ENCODE measurements around the gene SSBP4. TPM values are rescaled to one million over a fixed set of nuclear protein-coding genes. Genes with fewer than 3 reads are reported as not detected.

SSBP4 gene
- total and polyA plus RNA-seq, 2 experiments from 2014 or later: 151 to 180 TPM

- peak in 1 of 2 donors; percentile 57 for DNase-seq (ENCODE audit: low read depth in 1 of 2, low spot score in 1 of 2)
- Histone ChIP-seq H3K27me3 (no peaks in the 10 kb centered on the region), H3K4me3 (no peak overlapping the region), H3K9me3 (ENCODE audit: low read depth) (no peaks in the 10 kb centered on the region), H3K27ac (peak overlapping the region; percentile 88), H3K36me3 (peaks cover 14% of the 10 kb centered on the region), H3K4me1 (ENCODE audit: low read depth) (peaks cover 10% of the 10 kb centered on the region)
- no peak for TF ChIP-seq CTCF (IDR thresholded peaks at IDR 0.05; ENCODE audit: low read depth, low read length)
Observed at GRCh38 chr19:18446145-18446810, 27.1 kb downstream of the SSBP4 start.

- DNase-seq (ENCODE audit: low read depth in 1 of 2, low spot score in 1 of 2): no peak
Observed at GRCh38 chr19:18446811-18447359, 27.7 kb downstream of the SSBP4 start.

GRCh38 chr19:18449552-18449951, 30.4 kb downstream of the SSBP4 start:
- no peak for TF ChIP-seq CTCF (IDR thresholded peaks at IDR 0.05; ENCODE audit: low read depth, low read length)
- no peaks in the 10 kb centered on the region for H3K9me3 ChIP-seq (ENCODE audit: low read depth)
- DNase-seq (ENCODE audit: low read depth in 1 of 2, low spot score in 1 of 2): no peak
- H3K36me3 ChIP-seq: peaks cover 11% of the 10 kb centered on the region
- H3K4me1 ChIP-seq (ENCODE audit: low read depth): peaks cover 10% of the 10 kb centered on the region
- H3K27me3 ChIP-seq: no peaks in the 10 kb centered on the region
- H3K4me3 ChIP-seq: no peak overlapping the region
- no peak overlapping the region for H3K27ac ChIP-seq

More at GRCh38 chr19:18446811-18447359, 27.7 kb downstream of the SSBP4 start:
- peak overlapping the region; percentile 88 for H3K27ac ChIP-seq
- peaks cover 10% of the 10 kb centered on the region for H3K4me1 ChIP-seq (ENCODE audit: low read depth)
- H3K4me3 ChIP-seq: no peak overlapping the region
- peaks cover 14% of the 10 kb centered on the region for H3K36me3 ChIP-seq
- no peak for TF ChIP-seq CTCF (IDR thresholded peaks at IDR 0.05; ENCODE audit: low read depth, low read length)
- H3K9me3 ChIP-seq (ENCODE audit: low read depth): no peaks in the 10 kb centered on the region
- no peaks in the 10 kb centered on the region for H3K27me3 ChIP-seq

GRCh38 chr19:18450021-18450930, 31.1 kb downstream of the SSBP4 start:
- Histone ChIP-seq H3K4me3 (no peak overlapping the region), H3K9me3 (ENCODE audit: low read depth) (no peaks in the 10 kb centered on the region), H3K27me3 (no peaks in the 10 kb centered on the region), H3K4me1 (ENCODE audit: low read depth) (peaks cover 10% of the 10 kb centered on the region), H3K36me3 (peaks cover 5% of the 10 kb centered on the region), H3K27ac (no peak overlapping the region)
- no peak for DNase-seq (ENCODE audit: low read depth in 1 of 2, low spot score in 1 of 2)
- TF ChIP-seq CTCF (IDR thresholded peaks at IDR 0.05; ENCODE audit: low read depth, low read length): no peak

- peak; percentile 81 to 85 for DNase-seq (ENCODE audit: low read depth in 1 of 2, low spot score in 1 of 2)
- peaks cover 10% of the 10 kb centered on the region for H3K4me1 ChIP-seq (ENCODE audit: low read depth)
- H3K27ac ChIP-seq: no peak overlapping the region
- H3K4me3 ChIP-seq: no peak overlapping the region
- no peaks in the 10 kb centered on the region for H3K27me3 ChIP-seq
- H3K9me3 ChIP-seq (ENCODE audit: low read depth): no peaks in the 10 kb centered on the region
- H3K36me3 ChIP-seq: peaks cover 5% of the 10 kb centered on the region
- TF ChIP-seq CTCF (IDR thresholded peaks at IDR 0.05; ENCODE audit: low read depth, low read length): peak; percentile 97
Observed at GRCh38 chr19:18450931-18451836, 32.0 kb downstream of the SSBP4 start.

Measured in cardiac muscle cell (in vitro differentiated cells and primary cell).